Coronary artery (tissue), 2 donors: ENCODE results near the gene GRID2.
"Not testable (repeated sequence)": the region's sequence is repeated elsewhere in the genome, so short reads cannot be mapped to it uniquely, and the experiment has no call there.

Experiments
- DNase-seq: peaks from one replicate; pipeline ENCODE4 v3.0.0-alpha.2; 2017; ENCODE audit warnings: low spot score
- H3K27ac ChIP-seq, 2 donors: fragments of 200-600 bp; sonication (generic); one replicate each; pipeline ENCODE4 v1.5.1; 2016 to 2019
- H3K4me3 ChIP-seq: fragments of 200-600 bp; sonication (generic); 2 replicates; pipeline ENCODE4 v1.5.1; 2016; ENCODE audit warnings: mild to moderate bottlenecking, moderate library complexity
- TF ChIP-seq, protein P1 (sequence below): fragments of 200-600 bp; sonication (generic); IDR thresholded peaks from one replicate; pipeline ENCODE4 v1.5.1; 2019; ENCODE audit warnings: antibody characterized with exemption

The GRID2 gene

DNA sequence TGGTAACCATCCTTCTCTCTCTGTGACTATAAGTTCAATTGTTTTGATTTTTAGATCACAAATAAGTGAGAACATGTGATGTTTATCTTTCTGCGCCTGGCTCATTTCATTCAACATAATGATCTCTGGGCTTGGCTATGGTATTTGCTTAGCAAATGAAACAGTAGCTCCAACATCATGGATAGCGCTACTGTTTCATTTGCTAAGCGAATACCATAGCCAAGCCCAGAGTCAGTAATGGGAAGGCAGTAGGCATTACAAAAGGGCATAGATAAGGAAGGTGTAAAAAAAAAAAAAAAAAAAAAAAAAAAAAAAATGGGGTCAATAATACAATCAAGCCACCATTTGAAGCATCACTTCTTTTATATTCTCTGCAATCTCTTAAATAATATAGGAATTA lies 1055.8 kb downstream of the GRID2 start:
- no peak overlapping the region for H3K27ac ChIP-seq
- TF ChIP-seq, protein P1, sequence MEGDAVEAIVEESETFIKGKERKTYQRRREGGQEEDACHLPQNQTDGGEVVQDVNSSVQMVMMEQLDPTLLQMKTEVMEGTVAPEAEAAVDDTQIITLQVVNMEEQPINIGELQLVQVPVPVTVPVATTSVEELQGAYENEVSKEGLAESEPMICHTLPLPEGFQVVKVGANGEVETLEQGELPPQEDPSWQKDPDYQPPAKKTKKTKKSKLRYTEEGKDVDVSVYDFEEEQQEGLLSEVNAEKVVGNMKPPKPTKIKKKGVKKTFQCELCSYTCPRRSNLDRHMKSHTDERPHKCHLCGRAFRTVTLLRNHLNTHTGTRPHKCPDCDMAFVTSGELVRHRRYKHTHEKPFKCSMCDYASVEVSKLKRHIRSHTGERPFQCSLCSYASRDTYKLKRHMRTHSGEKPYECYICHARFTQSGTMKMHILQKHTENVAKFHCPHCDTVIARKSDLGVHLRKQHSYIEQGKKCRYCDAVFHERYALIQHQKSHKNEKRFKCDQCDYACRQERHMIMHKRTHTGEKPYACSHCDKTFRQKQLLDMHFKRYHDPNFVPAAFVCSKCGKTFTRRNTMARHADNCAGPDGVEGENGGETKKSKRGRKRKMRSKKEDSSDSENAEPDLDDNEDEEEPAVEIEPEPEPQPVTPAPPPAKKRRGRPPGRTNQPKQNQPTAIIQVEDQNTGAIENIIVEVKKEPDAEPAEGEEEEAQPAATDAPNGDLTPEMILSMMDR, result no peak
- no peak for DNase-seq
- no peak overlapping the region for H3K4me3 ChIP-seq

DNA sequence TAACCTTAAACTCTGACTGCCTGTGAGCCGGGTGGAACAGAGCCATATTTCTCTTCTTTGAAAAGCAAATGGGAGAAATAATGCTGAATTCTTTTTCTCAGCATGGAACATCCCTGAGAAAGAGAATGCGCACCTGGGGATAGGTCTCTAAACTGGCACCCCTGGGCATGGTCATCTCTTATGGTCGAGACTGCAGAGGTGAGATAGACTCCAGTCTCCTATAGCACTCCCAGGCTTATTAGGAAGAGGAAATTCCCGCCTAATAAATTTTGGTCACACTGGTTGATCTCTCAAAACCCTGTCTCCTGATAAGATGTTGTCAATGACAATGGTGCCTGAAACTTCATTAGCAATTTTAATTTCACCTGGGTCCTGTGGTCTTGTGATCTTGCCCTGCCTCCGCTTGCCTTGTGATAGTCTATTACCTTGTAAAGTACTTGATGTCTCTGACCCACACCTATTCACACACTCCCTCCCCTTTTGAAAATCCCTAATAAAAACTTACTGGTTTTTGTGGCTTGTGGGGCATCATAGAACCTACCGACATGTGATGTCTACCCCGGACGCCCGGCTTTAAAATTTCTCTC lies 1062.5 kb downstream of the GRID2 start:
- DNase-seq, H3K27ac ChIP-seq, H3K4me3 ChIP-seq: not testable (repeated sequence)

DNA sequence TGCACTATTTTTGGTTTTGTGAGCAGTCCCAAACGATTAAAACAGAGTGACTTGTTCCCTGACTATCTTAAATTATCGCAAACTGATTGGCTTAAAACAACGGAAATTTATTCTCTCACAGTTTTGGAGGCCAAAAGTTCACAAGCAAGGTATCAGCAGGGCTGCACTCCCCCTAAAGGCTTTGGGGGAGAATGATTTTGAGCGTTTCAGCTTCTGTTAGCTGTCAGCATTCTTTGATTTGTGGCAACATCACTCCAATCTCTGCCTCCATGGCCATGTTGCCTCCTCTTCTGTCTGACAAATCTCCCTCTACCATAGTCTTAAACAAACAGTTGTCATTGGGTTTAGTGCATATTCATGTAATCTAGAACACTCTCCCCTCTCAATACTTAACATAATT lies 1065.2 kb downstream of the GRID2 start:
- no peak overlapping the region for H3K4me3 ChIP-seq
- TF ChIP-seq, protein P1, result no peak
- DNase-seq, result no peak
- no peak overlapping the region for H3K27ac ChIP-seq

DNA sequence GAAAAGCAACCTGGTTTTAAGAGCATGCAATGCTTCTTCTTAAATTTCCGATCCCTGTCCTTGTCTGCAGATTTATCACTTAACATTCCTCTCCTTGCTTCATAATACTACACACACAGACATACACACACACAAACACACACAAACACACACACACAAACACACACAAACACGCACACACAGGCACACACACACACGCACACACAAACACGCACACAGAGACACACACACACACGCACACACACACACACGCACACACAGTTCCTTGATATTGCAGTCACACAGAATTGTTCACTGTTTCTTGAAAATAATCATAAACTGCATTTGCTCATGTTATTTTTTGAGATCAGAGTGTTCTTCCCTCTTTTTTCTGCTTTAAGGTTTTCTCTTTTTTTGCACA lies 1066.5 kb downstream of the GRID2 start:
- Histone ChIP-seq H3K27ac (no peak overlapping the region), H3K4me3 (no peak overlapping the region)
- TF ChIP-seq, protein P1, result no peak
- DNase-seq, result no peak

DNA sequence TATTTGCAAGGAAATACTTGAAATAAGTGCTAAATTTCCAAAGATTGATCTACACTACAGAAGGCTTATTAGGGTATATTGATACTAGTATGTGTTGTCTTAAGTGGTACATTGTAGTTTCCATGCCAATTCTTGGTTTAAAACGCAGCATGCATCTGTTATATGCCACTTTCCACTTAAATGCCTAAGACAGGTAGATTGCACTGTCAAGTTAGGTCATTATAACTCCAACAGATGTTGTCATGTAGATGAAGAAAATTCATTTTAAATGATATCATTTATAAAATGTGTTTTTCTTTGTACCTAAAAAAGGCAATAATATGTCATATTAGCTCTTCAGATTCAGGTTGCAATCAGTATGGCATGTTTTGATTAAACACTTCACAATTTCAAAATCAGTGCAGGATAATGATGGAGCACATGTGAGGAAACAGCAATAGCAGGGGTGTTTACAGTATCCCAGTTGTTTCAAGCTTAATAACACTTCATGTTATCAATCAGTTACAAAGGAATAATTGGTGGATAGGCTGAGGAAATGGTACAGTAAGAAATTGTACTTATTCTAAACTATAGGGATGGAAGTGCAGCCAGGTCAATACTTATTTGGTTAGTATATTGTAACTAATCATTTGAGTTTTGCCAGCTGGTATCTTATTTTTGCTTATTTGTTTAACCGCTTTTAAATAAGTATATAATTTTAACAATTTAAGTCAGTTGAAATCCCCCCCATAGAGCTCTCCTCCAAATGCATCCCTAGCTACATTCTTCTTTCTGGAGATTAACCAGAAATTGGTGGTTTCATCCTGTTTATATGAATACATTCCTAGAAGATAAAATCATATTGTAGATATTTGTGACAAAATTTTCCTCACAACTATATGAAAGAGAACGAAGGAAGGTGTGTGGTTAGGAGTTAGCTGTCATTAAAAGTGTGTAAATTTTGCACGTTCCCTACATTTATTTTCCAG lies 1070.4 kb downstream of the GRID2 start:
- Histone ChIP-seq H3K27ac (no peak overlapping the region), H3K4me3 (no peak overlapping the region)
- DNase-seq, result no peak
- TF ChIP-seq, protein P1, result no peak

DNA sequence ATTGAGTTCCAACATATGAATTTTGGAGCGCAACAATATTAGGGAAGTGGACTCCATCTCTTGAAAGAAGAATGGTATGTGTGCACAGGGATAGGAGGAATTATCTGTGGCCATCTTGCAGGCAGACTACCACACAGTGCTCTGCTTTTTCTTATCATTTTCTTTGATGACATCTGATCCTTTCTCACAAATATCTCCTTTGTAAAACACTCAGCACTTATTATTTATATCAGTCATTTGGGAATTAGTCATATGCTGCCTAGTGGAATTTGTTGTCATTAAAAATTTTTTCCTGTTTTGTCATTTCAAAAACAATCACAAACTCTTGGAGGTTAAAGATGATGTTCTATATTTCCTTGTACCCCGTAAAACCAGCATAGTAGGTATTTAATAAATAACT lies 1080.5 kb downstream of the GRID2 start:
- no peak overlapping the region for H3K4me3 ChIP-seq
- no peak overlapping the region for H3K27ac ChIP-seq
- no peak for DNase-seq
- TF ChIP-seq, protein P1, result no peak

DNA sequence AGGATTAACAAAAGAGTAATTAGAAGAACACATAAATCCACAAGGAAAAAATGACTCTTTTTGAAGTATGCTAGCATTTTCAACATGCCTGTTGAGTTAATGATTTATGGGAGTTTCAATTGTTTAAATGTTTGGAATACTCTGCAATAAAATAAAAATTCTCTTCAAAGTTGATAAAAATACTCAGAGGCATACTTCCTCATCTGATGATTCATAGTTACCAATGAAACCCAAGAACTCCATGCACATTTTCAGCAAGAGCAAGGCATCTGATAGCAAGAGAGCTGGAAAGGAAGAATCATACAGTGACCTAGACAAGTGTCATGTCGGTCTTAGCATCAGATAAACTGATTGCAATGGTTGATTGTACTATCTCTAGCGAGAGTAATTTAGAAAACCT lies 1081.1 kb downstream of the GRID2 start:
- Histone ChIP-seq H3K27ac (no peak overlapping the region), H3K4me3 (no peak overlapping the region)
- DNase-seq, result no peak
- TF ChIP-seq, protein P1, result no peak
